SK-N-SH (cell line): ENCODE results near the gene FLACC1. TPM values are rescaled to one million over a fixed set of nuclear protein-coding genes. Genes with fewer than 3 reads are reported as not detected.

Source experiments
- CTCF ChIA-PET: fragments of 300-600, 350-600 bp; formaldehyde crosslinking; extraction: SDS; loops from one replicate; lab custom pipeline; 2021; lab: Yijun Ruan, JAX
- POLR2A ChIA-PET: fragments of 350-600 bp; sonication (Branson Sonifier 250); formaldehyde crosslinking; extraction: SDS; loops from one replicate; lab custom pipeline; 2020; ENCODE audit warnings: antibody characterized with exemption, inconsistent platforms; lab: Yijun Ruan, JAX
- DNase-seq: peaks from one replicate; pipeline ENCODE4 v3.0.0; 2012
- H2AFZ ChIP-seq: fragments of 200-600 bp; sonication (generic); 2 replicates; pipeline ENCODE4 v1.8.1; 2016; ENCODE audit warnings: antibody characterized with exemption, mild to moderate bottlenecking, low read depth
- H3F3A ChIP-seq: fragments of 200-600 bp; sonication (generic); replicated peaks from 2 replicates; pipeline ENCODE3; 2016; ENCODE audit warnings: antibody characterized with exemption, mild to moderate bottlenecking; ENCODE audit not compliant: insufficient read depth
- H3K27ac ChIP-seq, 2 experiments: fragments of 200-500 bp in 1 of 2; fragments of 200-600 bp in 1 of 2; sonication (Bioruptor generic) in 1 of 2; sonication (generic), shearing (Covaris generic) in 1 of 2; 2 replicates each; pipeline versions ENCODE4 v1.5.1 to v1.6.1; 2014 to 2016; ENCODE audit warnings: low read depth in 2 of 2, inconsistent platforms in 1 of 2, low read length in 1 of 2, mild to moderate bottlenecking in 1 of 2, mixed read lengths in 1 of 2
- H3K27me3 ChIP-seq: fragments of 200-600 bp; sonication (generic), shearing (Covaris generic); 2 replicates; pipeline ENCODE4 v1.6.1; 2016; ENCODE audit warnings: mixed run types; ENCODE audit not compliant: insufficient read depth
- H3K36me3 ChIP-seq, 2 experiments: fragments of 200-500 bp in 1 of 2; fragments of 200-600 bp in 1 of 2; sonication (Bioruptor generic) in 1 of 2; sonication (generic) in 1 of 2; replicated peaks in 1 of 2; 2 replicates each; pipeline versions ENCODE3 to v1.5.1; 2014 to 2016; ENCODE audit warnings: low read length in 1 of 2, mild to moderate bottlenecking in 1 of 2; ENCODE audit not compliant: insufficient read depth in 2 of 2, control insufficient read depth in 1 of 2
- H3K4me1 ChIP-seq, 2 experiments: fragments of 200-500 bp in 1 of 2; fragments of 200-600 bp in 1 of 2; sonication (Bioruptor generic) in 1 of 2; sonication (generic), shearing (Covaris generic) in 1 of 2; 2 replicates each; pipeline versions ENCODE4 v1.5.1 to v1.6.1; 2014 to 2016; ENCODE audit warnings: low read depth in 1 of 2, low read length in 1 of 2, mixed run types in 1 of 2; ENCODE audit not compliant: insufficient read depth in 2 of 2, control insufficient read depth in 1 of 2
- H3K4me2 ChIP-seq: fragments of 200-600 bp; sonication (generic), shearing (Covaris generic); 2 replicates; pipeline ENCODE4 v1.6.1; 2017; ENCODE audit warnings: mixed run types
- H3K4me3 ChIP-seq, 2 experiments: fragments of 200-500 bp in 1 of 2; fragments of 200-600 bp in 1 of 2; sonication (Bioruptor generic) in 1 of 2; sonication (generic), shearing (Covaris generic) in 1 of 2; 2 replicates each; pipeline versions ENCODE4 v1.5.1 to v1.8.1; 2014 to 2016; ENCODE audit warnings: low read depth in 2 of 2, inconsistent platforms in 1 of 2, low read length in 1 of 2, mild to moderate bottlenecking in 1 of 2, mixed read lengths in 1 of 2, moderate library complexity in 1 of 2
- H3K79me2 ChIP-seq: fragments of 200-600 bp; sonication (generic); 2 replicates; pipeline ENCODE4 v1.8.1; 2017; ENCODE audit warnings: mild to moderate bottlenecking; ENCODE audit not compliant: insufficient read depth
- H3K9ac ChIP-seq: fragments of 200-600 bp; sonication (generic); 2 replicates; pipeline ENCODE4 v1.6.1; 2017; ENCODE audit warnings: mixed run types
- H3K9me2 ChIP-seq: fragments of 200-600 bp; sonication (generic); 2 replicates; pipeline ENCODE4 v1.6.1; 2017; ENCODE audit warnings: mixed run types
- H3K9me3 ChIP-seq: fragments of 200-600 bp; sonication (generic); 2 replicates; pipeline ENCODE4 v1.6.1; 2017; ENCODE audit warnings: mixed run types, mild to moderate bottlenecking, moderate library complexity
- H4K20me1 ChIP-seq: fragments of 200-600 bp; sonication (generic); 2 replicates; pipeline ENCODE4 v1.6.1; 2017; ENCODE audit warnings: mild to moderate bottlenecking, mixed run types; ENCODE audit not compliant: insufficient read depth
- CHD2 ChIP-seq: fragments of 150-350 bp; IDR thresholded peaks from 2 replicates; pipeline ENCODE4 v1.6.1; 2018; ENCODE audit warnings: low read length; ENCODE audit not compliant: partially characterized antibody
- CTCF ChIP-seq: fragments of 200-600 bp; sonication (generic); IDR thresholded peaks from 2 replicates; pipeline ENCODE4 v1.6.1; 2017; ENCODE audit warnings: antibody characterized with exemption, mild to moderate bottlenecking, moderate library complexity
- ELF1 ChIP-seq: IDR thresholded peaks from 2 replicates; pipeline ENCODE4 v1.4.0; 2012
- EP300 ChIP-seq, 2 experiments: IDR thresholded peaks; 2 replicates each; pipeline versions ENCODE4 v1.4.0 to v1.6.1; 2012; ENCODE audit warnings: borderline replicate concordance in 1 of 2, low read depth in 1 of 2, low read length in 1 of 2
- EZH2phosphoT487 ChIP-seq: fragments of 200-600 bp; sonication (generic); IDR thresholded peaks from 2 replicates; pipeline ENCODE4 v1.6.1; 2017; ENCODE audit warnings: low read depth, mixed run types, mild to moderate bottlenecking, antibody characterized with exemption, moderate library complexity, borderline replicate concordance
- FOSL2 ChIP-seq: IDR thresholded peaks from 2 replicates; pipeline ENCODE4 v1.4.0; 2012; ENCODE audit warnings: low read depth, mild to moderate bottlenecking, moderate library complexity, borderline replicate concordance
- FOXJ3 ChIP-seq: sonication (generic); formaldehyde crosslinking; IDR thresholded peaks from 2 replicates; pipeline ENCODE4 v1.5.1; 2020; ENCODE audit warnings: mild to moderate bottlenecking, missing genetic modification reagents
- FOXM1 ChIP-seq: IDR thresholded peaks from 2 replicates; pipeline ENCODE4 v1.4.0; 2012; ENCODE audit warnings: low read depth, mild to moderate bottlenecking
- GATA2 ChIP-seq: sonication (generic); formaldehyde crosslinking; IDR thresholded peaks from 2 replicates; pipeline ENCODE4 v1.5.0; 2020; ENCODE audit warnings: mild to moderate bottlenecking, missing genetic modification reagents
- MAX ChIP-seq: IDR thresholded peaks from 2 replicates; pipeline ENCODE4 v1.4.0; 2012; ENCODE audit warnings: low read depth
- MEF2A ChIP-seq: IDR thresholded peaks from 2 replicates; pipeline ENCODE4 v1.4.0; 2012; ENCODE audit warnings: low read depth, borderline replicate concordance
- MXI1 ChIP-seq: IDR thresholded peaks from 2 replicates; pipeline ENCODE4 v1.6.1; 2012; ENCODE audit warnings: mild to moderate bottlenecking, low read depth, low read length, improper control_type of control experiment
- NFIC ChIP-seq: IDR thresholded peaks from 2 replicates; pipeline ENCODE4 v1.4.0; 2012; ENCODE audit warnings: borderline replicate concordance
- NRF1 ChIP-seq: IDR thresholded peaks from 2 replicates; pipeline ENCODE4 v1.6.1; 2012; ENCODE audit warnings: low read depth, mild to moderate bottlenecking, low read length
- PBX3 ChIP-seq: IDR thresholded peaks from 2 replicates; pipeline ENCODE4; 2012
- POLR2AphosphoS5 ChIP-seq: IDR thresholded peaks from 2 replicates; pipeline ENCODE4 v1.6.1; 2012; ENCODE audit warnings: low read depth, low read length
- RCOR1 ChIP-seq: fragments of 150-350 bp; IDR thresholded peaks from 2 replicates; pipeline ENCODE4 v1.6.1; 2017; ENCODE audit warnings: antibody characterized with exemption, low read length
- RXRA ChIP-seq: IDR thresholded peaks from 2 replicates; pipeline ENCODE4 v1.4.0; 2012; ENCODE audit warnings: low read depth, mild to moderate bottlenecking, borderline replicate concordance
- SIN3A ChIP-seq: IDR thresholded peaks from 2 replicates; pipeline ENCODE4 v1.6.1; 2012; ENCODE audit warnings: low read depth, mild to moderate bottlenecking, low read length, moderate library complexity, borderline replicate concordance
- SMC3 ChIP-seq: IDR thresholded peaks from 2 replicates; pipeline ENCODE4 v1.6.1; 2012; ENCODE audit warnings: low read depth, low read length, improper control_type of control experiment
- TAF1 ChIP-seq: IDR thresholded peaks from 2 replicates; pipeline ENCODE4 v1.6.1; 2012; ENCODE audit warnings: low read depth, mild to moderate bottlenecking, low read length, moderate library complexity, borderline replicate concordance
- TEAD4 ChIP-seq: IDR thresholded peaks from 2 replicates; pipeline ENCODE4 v1.4.0; 2012; ENCODE audit warnings: mild to moderate bottlenecking, borderline replicate concordance; ENCODE audit not compliant: insufficient read depth
- YY1 ChIP-seq: IDR thresholded peaks from 2 replicates; pipeline ENCODE4 v1.4.0; 2012; ENCODE audit warnings: low read depth, mild to moderate bottlenecking
- ZBTB33 ChIP-seq: IDR thresholded peaks from 2 replicates; pipeline ENCODE4 v1.4.0; 2012; ENCODE audit warnings: low read depth, borderline replicate concordance
- WGBS: methylation state at CpG from one replicate; pipeline ENCODE4 v1.1.6; 2017; ENCODE audit warnings: low lambda C conversion rate; 5-methylcytosine and 5-hydroxymethylcytosine counted together
- polyA plus RNA-seq, 3 experiments: library from polyadenylated mRNA; depleted of rRNA; stranded (reverse); fragments of >200 nt; gene quantifications; 2 replicates each; pipeline ENCODE4 v1.2.3, GENCODE V29; 2012

Gene FLACC1
- polyA plus RNA-seq, 1 of the 3 experiments (the other 2 are of a cell fraction), result 0.35 TPM

GRCh38 chr2:201248288-201248844, 108.8 kb downstream of the FLACC1 start:
- Histone ChIP-seq H3K4me3 (no peak overlapping the region), H3K79me2 (no peaks in the 10 kb centered on the region), H3K4me1 (no peaks in the 10 kb centered on the region; a peak in 1 of 4 replicates), H2AFZ (no peak overlapping the region), H3K36me3 (no peaks in the 10 kb centered on the region), H3K27ac (no peak overlapping the region), H3F3A (no peaks in the 10 kb centered on the region), H3K9me2 (no peaks in the 10 kb centered on the region), H3K27me3 (no peaks in the 10 kb centered on the region), H3K9me3 (no peaks in the 10 kb centered on the region), H4K20me1 (no peaks in the 10 kb centered on the region), H3K4me2 (no peak overlapping the region), H3K9ac (no peak overlapping the region)
- ChIA-PET CTCF (interaction anchor here (1.4 kb wide), 1 partner anchor 11 kb away, joined by 3 read pairs; no protein-coding TSS in a partner anchor), POLR2A (no interaction called here)
- DNase-seq, result no peak
- TF ChIP-seq EZH2phosphoT487, result no peak
- no peak for TF ChIP-seq TAF1
- TF ChIP-seq EP300 (IDR thresholded peaks at IDR 0.05; ENCODE audit: borderline replicate concordance in 1 of 2, low read depth in 1 of 2, low read length in 1 of 2), result no peak
- TF ChIP-seq TEAD4, result no peak
- no peak for TF ChIP-seq GATA2 (CRISPR knock-in tag)
- no peak for TF ChIP-seq NFIC
- TF ChIP-seq MEF2A, result no peak
- no peak for TF ChIP-seq SMC3
- no peak for TF ChIP-seq RXRA
- no peak for TF ChIP-seq FOXM1
- TF ChIP-seq RCOR1, result no peak
- 93% methylated on average over 6 of the region's 6 CpGs for WGBS

GRCh38 chr2:201246280-201246679, 110.9 kb downstream of the FLACC1 start:
- Histone ChIP-seq H3F3A (no peaks in the 10 kb centered on the region), H2AFZ (no peak overlapping the region), H3K79me2 (no peaks in the 10 kb centered on the region), H3K9me3 (0 out of 2 replicates have a peak, but pooled peaks cover 8% of the 10 kb centered on the region), H3K4me1 (no peaks in the 10 kb centered on the region; a peak in 1 of 4 replicates), H3K4me2 (no peak overlapping the region), H3K9me2 (no peaks in the 10 kb centered on the region), H4K20me1 (no peaks in the 10 kb centered on the region), H3K9ac (no peak overlapping the region), H3K27me3 (no peaks in the 10 kb centered on the region), H3K36me3 (no peaks in the 10 kb centered on the region), H3K27ac (no peak overlapping the region), H3K4me3 (no peak overlapping the region)
- ChIA-PET CTCF (interaction anchor here (1.4 kb wide), 1 partner anchor 117 kb away, joined by 4 read pairs; no protein-coding TSS in a partner anchor), POLR2A (interaction anchor here (1.5 kb wide), 1 partner anchor 13 kb away, joined by 3 read pairs; the partner anchor contains the start of gene CASP8)
- WGBS, result 94% methylated on average over 3 of the region's 4 CpGs
- no peak for DNase-seq
- no peak for TF ChIP-seq RCOR1
- no peak for TF ChIP-seq MXI1
- TF ChIP-seq SIN3A, result no peak
- no peak for TF ChIP-seq POLR2AphosphoS5
- no peak for TF ChIP-seq ZBTB33
- no peak for TF ChIP-seq FOXJ3 (CRISPR knock-in tag)
- no peak for TF ChIP-seq CTCF
- TF ChIP-seq TAF1, result no peak
- no peak for TF ChIP-seq FOSL2
- no peak for TF ChIP-seq EZH2phosphoT487
- TF ChIP-seq YY1, result no peak
- TF ChIP-seq MAX, result no peak
- TF ChIP-seq NRF1, result no peak
- TF ChIP-seq CHD2, result no peak
- no peak for TF ChIP-seq PBX3
- no peak for TF ChIP-seq ELF1
- no peak for TF ChIP-seq RXRA
